GM20000 (cell line): ENCODE results near the gene MAGI2.

Source experiments
- DNase-seq: peaks from one replicate; pipeline ENCODE4 v3.0.0; 2012; ENCODE audit warnings: low spot score
- TF ChIP-seq, protein P1 (sequence below): IDR thresholded peaks from 2 replicates; pipeline ENCODE4 v1.5.1; 2012; ENCODE audit warnings: mild to moderate bottlenecking, control low read depth; ENCODE audit errors: extremely low read depth, missing control alignments

MAGI2 gene

DNA sequence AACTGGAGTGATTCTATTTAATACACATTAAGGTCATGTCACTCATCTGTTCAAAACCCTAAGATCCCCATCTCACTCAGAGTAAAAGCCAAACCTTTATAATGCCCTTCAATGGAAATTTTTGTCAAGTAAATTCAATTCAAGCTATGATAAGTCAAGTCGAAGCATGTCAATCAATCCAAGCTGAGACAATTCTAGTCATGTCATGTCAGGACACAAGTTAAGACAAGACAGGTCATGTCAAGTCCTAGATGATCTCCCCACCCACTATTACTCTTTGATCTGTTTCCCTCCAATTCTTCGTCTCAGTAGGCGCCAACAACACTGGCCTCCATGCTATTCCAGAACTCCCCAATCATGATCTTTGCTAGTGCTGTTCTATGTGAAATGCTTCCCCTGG is 141.4 kb downstream of the MAGI2 start:
- TF ChIP-seq, protein P1, sequence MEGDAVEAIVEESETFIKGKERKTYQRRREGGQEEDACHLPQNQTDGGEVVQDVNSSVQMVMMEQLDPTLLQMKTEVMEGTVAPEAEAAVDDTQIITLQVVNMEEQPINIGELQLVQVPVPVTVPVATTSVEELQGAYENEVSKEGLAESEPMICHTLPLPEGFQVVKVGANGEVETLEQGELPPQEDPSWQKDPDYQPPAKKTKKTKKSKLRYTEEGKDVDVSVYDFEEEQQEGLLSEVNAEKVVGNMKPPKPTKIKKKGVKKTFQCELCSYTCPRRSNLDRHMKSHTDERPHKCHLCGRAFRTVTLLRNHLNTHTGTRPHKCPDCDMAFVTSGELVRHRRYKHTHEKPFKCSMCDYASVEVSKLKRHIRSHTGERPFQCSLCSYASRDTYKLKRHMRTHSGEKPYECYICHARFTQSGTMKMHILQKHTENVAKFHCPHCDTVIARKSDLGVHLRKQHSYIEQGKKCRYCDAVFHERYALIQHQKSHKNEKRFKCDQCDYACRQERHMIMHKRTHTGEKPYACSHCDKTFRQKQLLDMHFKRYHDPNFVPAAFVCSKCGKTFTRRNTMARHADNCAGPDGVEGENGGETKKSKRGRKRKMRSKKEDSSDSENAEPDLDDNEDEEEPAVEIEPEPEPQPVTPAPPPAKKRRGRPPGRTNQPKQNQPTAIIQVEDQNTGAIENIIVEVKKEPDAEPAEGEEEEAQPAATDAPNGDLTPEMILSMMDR = no peak
- DNase-seq = no peak

DNA sequence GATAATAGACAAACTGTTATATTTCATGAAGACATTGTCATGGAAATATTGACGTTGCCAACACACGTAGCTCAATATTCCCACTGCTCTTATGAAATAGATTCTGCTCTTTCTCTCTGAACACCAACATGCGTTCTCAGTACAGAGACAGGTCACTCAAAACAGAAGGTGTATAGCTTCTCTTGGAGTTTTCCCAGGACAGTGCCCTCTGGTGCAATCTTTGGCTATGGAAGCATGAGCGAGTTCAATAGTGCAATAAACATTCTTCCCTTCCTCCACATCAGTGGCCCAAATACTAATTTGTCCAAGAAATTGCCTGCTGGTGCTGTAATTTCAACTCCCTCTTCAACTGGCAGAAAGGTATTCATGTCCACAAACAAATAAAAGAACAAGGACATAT is 145.3 kb downstream of the MAGI2 start:
- DNase-seq = no peak
- TF ChIP-seq, protein P1 = no peak

DNA sequence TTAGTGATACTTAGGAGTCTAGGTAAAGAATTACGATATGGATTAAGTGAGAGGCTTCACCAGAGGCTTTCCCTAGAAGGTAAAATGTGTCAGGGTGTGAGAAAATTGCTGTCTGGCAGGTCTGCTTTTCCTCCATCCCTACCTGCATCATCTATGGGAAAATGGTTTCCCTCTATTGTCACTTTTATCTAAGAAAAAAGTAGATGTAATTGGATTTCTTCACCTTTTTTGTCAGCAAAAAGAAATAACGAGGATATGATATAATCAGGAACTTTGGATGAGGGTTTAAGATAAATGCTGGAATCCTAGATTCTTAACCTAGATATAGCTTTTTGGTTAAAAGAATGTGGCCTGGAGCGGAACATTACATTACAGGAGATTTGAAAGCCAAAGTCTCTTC is 146.1 kb downstream of the MAGI2 start:
- TF ChIP-seq, protein P1 = no peak
- no peak for DNase-seq

DNA sequence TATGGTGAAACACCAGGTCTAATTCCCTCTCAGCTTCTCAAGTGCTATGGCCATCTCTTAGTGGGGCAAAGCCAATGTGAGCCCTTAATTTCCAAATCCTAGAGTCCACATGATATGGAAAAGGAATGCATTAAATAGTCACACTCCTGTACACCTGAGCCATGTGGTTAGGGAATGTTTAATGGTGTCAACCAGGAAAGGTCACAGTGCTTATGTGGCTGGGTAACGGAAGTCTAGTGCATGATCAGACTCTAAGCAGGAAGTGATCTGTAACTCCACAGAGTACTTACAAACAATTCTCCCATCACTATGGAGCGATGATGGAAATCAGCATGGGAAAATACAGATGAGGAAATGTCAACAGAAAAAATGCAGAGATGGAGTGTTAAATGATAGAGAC is 148.8 kb downstream of the MAGI2 start:
- TF ChIP-seq, protein P1 = no peak
- DNase-seq = no peak

DNA sequence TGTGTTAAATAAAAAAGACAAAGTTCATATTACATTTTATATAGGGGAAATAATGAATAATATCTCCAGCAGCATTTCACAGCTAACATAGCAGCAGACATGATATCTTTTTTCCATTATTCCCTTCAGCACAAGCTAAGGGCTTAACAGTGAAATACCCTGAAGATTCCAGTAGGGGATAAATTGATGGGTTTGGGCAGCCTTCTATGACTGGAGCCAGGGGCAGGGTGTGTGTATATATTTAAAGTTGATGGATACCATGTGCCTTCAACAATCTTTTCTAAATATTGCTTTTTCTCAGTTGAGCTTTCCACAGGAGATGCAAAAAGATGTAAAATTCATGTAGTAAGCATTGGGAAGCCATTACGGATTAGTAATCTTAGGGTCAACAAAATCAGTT is 151.2 kb downstream of the MAGI2 start:
- TF ChIP-seq, protein P1 = no peak
- DNase-seq = no peak

DNA sequence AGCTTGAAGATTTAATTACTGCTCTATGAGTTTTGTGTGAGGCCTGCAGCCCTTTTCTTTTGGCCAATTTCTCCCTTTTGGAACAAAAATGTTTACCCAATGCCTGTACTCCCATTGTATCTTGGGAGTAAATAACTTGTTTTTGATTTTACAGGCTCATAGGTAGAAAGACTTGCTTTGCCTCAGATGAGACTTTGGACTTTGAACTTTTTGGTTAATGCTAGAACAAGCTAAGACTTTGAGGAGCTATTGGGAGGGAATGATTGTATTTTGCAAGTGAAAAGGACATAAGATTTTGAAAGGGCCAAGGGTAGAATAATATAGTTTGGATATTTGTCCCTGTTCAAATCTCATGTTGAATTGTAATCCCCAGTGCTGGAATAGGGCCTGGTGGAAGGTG is 152.0 kb downstream of the MAGI2 start:
- TF ChIP-seq, protein P1 = no peak
- DNase-seq = no peak

DNA sequence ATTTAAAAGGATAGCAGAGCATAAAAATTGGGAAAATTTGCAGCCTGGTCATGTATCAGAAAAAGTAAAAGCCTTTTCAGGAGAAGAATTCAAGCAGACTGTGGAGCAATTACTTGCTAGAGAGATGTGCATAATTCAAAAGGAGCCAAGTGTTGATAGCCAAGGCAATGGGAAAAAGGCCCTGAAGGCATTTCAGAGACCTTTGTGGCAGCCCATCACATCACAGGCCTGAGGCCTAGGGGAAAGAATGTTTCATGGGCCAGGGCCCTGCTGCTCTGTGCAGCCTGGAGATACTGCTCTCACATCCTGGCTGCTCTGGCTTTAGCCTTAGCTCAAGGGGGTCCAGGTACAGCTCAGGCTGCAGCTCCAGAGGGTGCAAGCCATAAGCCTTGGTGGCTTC is 152.9 kb downstream of the MAGI2 start:
- DNase-seq = no peak
- TF ChIP-seq, protein P1 = no peak
